Skeletal muscle cell (primary cell): ENCODE data around the gene AARS1.
"Not testable (repeated sequence)": the region's sequence is repeated elsewhere in the genome, so short reads cannot be mapped to it uniquely, and the experiment has no call there.

Experiments
- DNase-seq: peaks from one replicate; pipeline ENCODE4 v3.0.0-alpha.2; 2010; ENCODE audit warnings: low read depth
- H3K4me3 ChIP-seq: 2 replicates; pipeline ENCODE4 v1.5.1; 2011; ENCODE audit warnings: low read depth, mild to moderate bottlenecking, control low read depth, low read length, moderate library complexity

Gene AARS1

GRCh38 chr16:70287304-70287971 is 1.9 kb downstream of the AARS1 start:
- peak overlapping the region; percentile 69 for H3K4me3 ChIP-seq
- not testable (repeated sequence) for DNase-seq

DNA sequence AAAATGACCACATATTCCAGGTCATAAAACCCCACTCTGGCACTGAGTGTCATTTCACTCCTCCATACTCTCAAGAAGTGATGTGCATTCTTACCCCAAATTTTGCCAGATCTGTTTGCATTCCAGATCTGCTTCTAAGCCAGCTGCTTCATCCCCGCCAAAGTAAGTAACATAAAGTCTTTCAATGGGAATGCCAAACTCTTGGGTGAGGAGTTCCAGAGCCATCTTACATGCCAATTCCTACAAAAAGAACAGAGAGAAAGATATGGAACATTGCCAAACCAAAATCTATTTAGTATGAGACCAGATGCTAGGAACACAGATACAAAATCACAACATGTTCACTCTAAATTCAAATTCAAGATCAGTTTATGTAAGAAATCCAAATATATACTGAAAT is 12.9 kb downstream of the AARS1 start:
- H3K4me3 ChIP-seq, result no peak overlapping the region
- no peak for DNase-seq

DNA sequence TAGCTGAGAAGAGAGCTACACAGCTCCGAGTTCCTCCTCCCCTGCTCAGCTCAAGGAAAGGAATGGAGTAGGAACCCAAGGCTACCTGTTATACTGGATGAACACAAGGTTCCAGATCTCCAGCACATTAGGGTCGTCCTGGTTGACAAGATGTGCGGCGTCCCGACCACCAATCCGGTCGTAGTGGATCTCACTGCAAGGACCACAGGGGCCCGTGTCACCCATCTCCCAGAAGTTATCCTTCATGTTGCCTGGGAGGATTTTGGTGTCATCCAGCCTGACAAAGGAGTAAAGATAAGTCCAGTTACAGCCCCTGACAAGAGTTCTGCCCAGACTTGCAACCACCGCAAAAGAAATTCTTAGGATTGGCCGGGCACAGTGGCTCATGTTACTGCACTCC is 17.6 kb downstream of the AARS1 start:
- no peak overlapping the region for H3K4me3 ChIP-seq
- DNase-seq, result no peak

GRCh38 chr16:70270176-70270575 is 19.1 kb downstream of the AARS1 start:
- no peak for DNase-seq
- no peak overlapping the region for H3K4me3 ChIP-seq

- DNase-seq, result no peak
Measured at GRCh38 chr16:70269471-70269870, 19.8 kb downstream of the AARS1 start.

DNA sequence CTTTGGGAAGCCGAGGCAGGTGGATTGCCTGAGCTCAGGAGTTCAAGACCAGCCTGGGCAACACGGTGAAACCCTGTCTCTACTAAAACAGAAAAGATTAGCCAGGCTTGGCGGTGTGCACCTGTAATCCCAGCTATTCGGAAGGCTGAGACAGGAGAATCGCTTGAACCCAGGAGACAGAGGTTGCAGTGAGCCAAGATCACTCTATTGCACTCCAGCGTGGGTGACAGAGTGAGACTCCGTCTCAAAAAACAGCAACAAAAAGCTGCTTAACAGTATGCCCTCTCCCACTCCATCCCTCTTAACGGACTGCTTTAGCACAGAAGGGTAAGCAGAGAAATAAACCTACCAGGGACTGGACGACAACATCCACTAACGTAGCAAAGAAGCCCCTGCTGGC is 21.4 kb downstream of the AARS1 start:
- not testable (repeated sequence) for DNase-seq, H3K4me3 ChIP-seq

More at GRCh38 chr16:70269471-70269870, 19.8 kb downstream of the AARS1 start:
- no peak overlapping the region for H3K4me3 ChIP-seq

DNA sequence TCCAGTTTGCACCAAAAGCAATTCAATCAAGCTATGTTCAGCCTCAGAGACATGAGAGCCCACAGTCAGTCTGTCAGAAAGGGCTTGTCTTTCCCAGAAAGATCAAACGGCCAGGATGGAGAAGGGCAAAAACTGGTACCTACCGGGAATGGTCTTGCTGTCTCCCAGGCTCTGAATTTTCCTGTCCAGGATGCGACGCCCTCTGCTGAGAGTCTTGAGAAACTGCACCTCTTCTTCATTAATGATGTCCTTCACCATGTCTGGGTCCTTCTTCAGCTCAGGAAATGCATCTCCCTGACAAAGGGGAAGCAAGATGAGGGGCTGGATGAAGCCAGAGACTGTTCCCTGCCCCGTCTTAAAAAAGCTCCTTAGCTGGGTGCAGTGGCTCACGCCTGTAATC is 21.8 kb downstream of the AARS1 start:
- no peak overlapping the region for H3K4me3 ChIP-seq
- no peak for DNase-seq

- DNase-seq, H3K4me3 ChIP-seq: not testable (repeated sequence)
Measured at GRCh38 chr16:70259903-70260302, 29.4 kb downstream of the AARS1 start.

DNA sequence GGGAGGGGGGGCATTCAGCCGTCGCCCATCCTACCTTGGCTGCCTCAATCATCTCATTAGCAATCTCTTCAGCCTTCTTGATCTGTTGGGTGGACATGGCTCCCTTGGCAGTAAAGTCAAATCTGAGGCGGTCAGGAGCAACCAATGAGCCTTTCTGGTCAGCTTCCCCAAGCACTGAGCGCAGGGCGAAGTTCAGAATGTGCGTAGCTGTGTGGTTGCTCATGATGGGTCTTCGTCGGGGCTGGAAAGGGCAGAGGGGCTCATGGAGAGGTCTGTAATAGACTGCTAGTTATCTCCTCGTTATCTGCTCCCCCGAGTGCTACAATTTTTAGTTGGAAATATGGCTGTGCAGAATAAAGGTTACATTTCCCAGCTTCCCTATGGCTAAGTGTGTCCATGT is 30.4 kb downstream of the AARS1 start:
- H3K4me3 ChIP-seq, result no peak overlapping the region
- DNase-seq, result no peak

- no peak overlapping the region for H3K4me3 ChIP-seq
- no peak for DNase-seq
Measured at GRCh38 chr16:70258065-70258464, 31.2 kb downstream of the AARS1 start.

GRCh38 chr16:70257391-70257790 is 31.9 kb downstream of the AARS1 start:
- no peak for DNase-seq
- H3K4me3 ChIP-seq, result no peak overlapping the region

DNA sequence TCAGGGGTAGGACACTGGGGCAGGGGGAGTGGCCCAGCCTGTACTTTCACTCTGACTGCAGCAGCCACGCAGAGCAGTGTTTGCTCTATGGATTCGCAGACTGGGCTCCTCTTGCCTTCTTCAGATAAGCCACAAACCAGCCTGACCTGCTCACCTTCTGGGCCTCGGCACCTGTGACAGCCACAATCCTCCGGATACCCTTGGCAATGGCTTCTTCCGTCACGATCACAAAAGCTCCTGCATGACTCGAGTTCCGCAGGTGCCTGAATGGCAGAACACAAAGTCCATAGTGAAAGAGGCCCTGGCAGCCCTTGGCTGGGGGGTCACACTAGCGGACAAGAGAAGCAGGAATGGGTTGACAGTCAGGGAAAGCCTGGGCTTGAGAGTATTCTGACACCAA is 33.7 kb downstream of the AARS1 start:
- no peak for DNase-seq
- H3K4me3 ChIP-seq, result no peak overlapping the region

- no peak for DNase-seq
- no peak overlapping the region for H3K4me3 ChIP-seq
Measured at GRCh38 chr16:70254965-70255286, 34.4 kb downstream of the AARS1 start.

DNA sequence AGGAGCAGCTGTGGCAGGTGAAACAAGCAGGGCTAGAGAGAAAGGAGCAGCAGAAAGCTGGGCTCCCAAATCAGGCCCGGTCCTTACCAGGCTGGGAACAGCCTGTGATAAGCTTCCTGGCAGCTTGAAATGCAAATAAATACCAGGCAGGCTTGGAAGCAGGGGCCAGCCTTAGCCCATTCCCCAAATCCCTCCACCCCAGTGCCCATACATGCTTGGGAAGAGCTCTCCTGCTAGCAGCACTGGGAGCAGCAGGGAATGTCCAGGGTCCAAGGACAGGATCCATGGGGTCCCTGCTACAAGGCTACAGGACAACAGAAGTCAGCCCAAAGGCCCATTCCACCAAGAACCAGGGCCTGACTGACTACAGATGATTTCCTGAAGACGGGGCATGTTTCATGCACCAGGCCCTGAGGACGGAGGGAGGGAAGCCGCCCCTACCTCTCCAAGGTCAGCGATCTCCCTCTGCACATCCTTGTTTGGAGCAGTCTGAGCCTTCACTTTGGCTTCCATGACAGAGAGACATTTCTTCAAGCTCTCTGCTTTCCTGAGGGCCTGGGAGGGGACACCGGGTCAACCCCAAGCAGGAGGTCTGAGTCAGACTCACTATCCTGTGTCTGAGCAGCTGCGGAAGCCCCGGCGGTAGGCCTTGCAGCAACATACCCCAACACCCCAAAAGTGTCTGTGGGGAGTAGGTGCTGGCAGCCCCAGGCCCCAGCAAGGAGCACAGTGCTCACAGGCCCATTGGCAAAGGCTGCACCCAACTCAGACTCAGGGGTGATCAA is 34.9 kb downstream of the AARS1 start:
- no peak for DNase-seq
- H3K4me3 ChIP-seq, result no peak overlapping the region

DNA sequence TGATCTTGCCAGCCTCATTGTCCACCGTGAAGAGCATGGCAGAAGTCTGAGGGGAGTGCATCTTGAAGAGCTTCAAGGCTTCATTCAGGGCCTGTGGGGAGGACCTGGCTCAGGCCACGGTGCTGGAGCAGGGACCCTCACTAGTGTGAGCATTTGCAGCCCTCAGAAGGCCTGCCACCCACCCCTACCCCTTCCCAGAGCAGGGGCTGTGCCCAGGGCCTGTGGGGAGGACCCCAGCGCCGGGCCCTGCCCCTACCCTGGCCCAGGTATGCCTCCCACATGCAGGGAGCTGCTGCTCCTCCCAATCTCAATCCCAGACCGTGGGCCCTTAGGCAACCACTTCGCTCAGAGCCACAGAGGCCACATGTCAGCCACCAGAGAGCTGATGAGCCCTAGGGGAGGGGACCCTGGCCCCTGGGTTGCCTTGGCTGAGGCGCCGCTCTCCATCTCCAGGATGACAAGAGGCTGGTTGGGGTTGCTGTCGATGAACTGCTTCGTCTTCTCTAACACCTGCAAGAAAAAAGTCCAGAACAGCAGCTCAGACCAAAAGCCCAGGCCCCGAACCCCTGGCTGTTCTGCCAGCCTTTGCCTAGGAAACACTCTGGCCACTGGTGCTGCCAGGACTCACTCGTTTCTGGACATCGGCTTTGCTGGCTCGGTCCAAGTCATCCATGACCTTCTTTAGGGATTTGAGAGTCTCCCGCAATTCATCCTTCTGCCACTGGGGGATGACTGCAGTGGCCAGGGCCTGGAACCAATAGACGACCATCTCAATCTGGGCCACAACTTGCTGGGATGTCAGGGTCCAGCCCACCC is 35.8 kb downstream of the AARS1 start:
- no peak overlapping the region for H3K4me3 ChIP-seq
- DNase-seq, result no peak

- no peak overlapping the region for H3K4me3 ChIP-seq
- no peak for DNase-seq
Measured at GRCh38 chr16:70252355-70252988, 36.8 kb downstream of the AARS1 start.

DNA sequence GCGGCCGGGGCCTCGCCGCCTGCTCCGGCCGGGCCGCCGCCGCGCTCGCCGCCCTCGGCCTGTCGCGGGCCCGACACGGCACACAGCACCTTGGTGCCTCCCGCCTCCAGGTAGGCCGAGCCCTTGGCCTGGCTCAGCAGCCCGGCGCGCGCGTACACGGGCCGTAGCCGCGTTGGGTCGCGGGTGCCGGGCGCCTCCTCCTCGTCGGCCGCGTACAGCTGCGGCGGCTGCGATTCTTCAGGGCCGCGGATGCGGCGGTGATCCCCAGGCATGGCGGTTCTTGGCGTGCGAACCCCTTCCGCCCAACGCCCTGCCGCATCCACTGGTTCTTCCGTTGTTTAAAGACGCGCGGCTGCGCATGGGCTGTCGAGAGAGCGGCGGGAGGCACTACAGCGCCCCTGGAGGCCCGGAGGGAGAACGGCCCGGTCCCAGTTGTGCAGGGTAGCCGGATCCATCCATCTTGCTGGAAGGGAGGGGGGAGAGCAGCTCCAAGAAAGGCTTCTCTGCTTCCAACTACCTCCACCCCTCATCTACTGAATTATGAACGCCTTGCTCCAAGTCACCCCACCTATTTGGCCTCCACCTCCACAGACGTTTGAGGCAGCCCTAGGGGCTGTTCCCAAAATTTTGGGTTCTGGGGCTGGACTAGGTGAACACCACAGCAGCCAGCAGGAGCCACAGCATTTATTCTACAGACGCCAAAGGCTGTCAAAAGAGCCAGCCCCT is 37.5 kb downstream of the AARS1 start, which contains the start of gene EXOSC6:
EXOSC6 (minus strand) TSS at position 312 of the 726 bp plus-strand sequence; CDS start at position 272, 40 bp downstream.
- peak; percentile 73 for DNase-seq
- H3K4me3 ChIP-seq, result peak within 1 kb of the TSS; percentile 59

DNA sequence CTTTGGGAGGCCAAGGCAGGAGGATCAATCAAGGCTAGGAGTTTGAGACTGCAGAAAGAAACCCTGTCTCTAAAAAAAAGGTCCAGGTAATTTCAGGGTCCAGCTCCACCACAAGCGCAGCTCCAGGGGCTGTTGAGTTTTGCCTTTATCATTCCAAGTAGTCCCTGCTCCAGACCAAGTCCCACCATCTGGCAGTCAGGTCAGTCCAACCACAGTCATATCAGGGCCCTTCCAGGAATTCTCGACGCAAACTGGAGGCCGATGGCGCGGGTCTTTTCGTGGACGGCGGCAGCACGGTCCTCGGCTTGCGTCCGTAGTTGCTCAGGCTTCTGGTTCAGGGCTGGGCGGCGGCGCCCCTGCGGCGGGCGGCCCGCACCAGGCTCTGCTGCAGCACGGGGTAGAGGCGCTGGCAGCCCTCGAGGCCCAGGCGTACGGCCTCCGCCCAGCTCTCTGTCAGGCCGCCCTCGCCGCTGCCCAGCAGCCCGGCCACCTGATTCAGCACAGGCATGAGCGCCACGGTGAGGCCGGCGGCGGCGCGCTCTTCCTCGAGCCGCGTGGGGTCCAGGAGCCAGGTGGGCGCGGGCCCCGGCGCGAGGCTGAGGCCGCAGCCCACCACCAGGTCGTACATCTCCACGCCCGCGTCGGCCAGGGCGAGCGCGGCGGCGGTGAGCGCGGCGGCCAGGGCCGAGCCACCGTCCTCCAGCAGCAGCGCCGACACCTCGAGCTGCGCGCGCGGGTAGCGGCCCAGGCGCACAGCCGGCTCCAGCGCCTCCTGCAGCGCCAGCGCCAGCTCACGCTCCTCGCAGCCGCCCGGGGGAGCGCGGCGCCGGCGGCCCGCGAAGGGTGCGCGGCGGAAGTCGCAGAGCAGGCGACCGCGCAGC is 38.3 kb downstream of the AARS1 start:
- H3K4me3 ChIP-seq, result peak overlapping the region; percentile 59
- no peak for DNase-seq
